AG08396 (cell line): ENCODE results near the gene CARD14.
"Not testable (repeated sequence)": the region's sequence is repeated elsewhere in the genome, so short reads cannot be mapped to it uniquely, and the experiment has no call there.

Source experiments
- DNase-seq: peaks from one replicate; pipeline ENCODE4 v3.0.0; 2012; ENCODE audit warnings: low spot score, mixed read lengths

Gene CARD14

DNA sequence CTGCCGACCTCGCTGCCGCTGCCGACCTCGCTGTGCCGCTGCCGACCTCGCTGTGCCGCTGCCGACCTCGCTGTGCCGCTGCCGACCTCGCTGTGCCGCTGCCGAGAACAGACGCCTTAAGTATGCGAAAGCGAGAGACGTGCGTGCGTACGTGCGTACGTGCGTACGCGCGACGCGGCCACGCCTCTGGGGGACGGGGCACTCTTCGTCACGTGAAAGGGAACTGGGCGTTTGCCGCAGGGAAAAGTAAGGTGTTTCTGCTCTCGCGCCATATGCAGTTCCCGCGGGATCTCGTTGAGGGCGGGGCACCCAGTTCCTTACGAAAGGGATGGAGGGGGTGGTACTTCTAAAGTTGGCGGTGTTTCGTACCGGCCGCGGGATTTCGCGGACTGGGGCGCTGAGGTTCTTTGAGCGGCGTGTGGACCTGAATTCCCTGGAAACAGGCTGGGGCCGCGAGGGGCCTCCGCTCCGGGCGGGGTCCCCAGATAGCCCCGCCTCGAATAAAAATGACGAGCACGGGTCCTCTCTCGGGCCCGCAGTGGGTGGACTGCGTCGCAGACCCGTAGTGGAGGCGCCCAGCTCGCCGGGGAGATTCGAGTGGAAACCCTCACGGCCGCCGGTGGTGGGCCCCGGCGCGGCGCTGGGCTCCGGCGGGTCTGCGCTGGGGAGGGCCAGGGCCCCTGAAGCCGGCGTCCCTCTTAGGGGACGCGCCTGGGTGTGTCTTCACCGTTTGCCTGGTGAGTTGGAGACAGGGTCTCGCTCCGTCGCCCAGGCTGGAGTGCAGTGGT is 22.6 kb upstream of the CARD14 start, which contains the start of gene EIF4A3:
TSS of gene EIF4A3 (minus strand) at position 94 of the 788 bp plus-strand sequence. CDS start 167 bp downstream, outside the sequence.
- peak; percentile 100 for DNase-seq

GRCh38 chr17:80151333-80151732 is 18.5 kb upstream of the CARD14 start:
- peak; percentile 60 for DNase-seq

- DNase-seq: no peak
Measured at GRCh38 chr17:80152081-80152702, 17.6 kb upstream of the CARD14 start.

GRCh38 chr17:80153004-80153403 is 16.8 kb upstream of the CARD14 start:
- DNase-seq: no peak

GRCh38 chr17:80154166-80154565 is 15.7 kb upstream of the CARD14 start:
- no peak for DNase-seq

DNA sequence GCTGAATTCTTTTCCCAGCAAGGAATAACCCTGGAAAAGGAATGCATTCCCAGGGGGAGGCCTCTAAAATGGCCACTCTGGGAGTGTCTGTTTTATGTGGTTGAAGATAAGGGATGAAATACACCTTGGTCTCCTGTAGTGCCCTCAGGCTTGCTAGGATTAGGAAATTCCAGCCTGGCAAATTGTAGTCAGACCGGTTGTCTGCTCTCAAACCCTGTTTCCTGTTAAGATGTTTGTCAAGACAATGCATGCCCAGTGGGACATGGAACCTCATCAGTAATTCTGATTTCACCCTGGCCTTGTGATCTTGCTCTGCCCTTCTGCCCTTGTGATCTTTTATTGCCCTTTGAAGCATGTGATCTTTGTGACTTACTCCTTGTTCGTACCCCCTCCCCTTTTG is 14.2 kb upstream of the CARD14 start:
- not testable (repeated sequence) for DNase-seq

DNA sequence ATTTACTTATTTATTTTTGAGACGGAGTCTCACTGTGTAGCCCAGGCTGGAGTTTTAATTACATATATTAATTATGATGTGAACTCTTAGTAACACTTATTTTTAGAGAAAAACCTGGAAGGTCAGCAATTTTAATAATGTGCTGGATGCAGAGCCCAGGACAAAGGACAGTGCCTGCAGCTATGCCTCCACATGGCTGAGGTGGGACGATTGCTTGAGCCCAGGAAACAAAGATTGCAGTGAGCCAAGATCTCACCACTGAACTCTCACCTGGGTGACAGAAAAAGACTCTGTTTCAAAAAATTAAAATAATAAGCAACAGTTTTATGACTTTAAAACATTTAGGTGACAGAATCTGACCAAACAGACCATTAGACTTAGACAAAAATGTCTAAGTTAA is 11.0 kb upstream of the CARD14 start:
- no peak for DNase-seq

- no peak for DNase-seq
Measured at GRCh38 chr17:80160536-80160935, 9.3 kb upstream of the CARD14 start.

DNA sequence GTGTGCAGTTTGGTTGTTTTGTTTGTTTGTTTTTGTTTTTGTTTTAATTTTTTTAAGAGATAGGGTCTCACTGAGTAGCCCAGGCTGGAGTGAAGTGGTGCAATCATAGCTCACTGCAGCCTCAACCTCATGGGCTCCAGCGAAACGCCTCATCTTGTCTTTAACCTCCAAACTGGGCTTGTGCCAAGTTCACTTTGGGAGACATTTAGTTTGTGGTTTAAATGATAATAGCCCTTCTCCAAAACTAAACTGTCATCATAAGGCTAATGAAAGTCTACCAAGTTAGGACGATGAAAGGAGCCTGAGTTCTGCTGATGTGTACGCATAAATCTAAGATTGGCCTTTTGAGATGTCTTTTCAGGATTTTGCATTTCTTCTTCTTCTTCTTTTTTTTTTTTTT is 6.5 kb upstream of the CARD14 start:
- no peak for DNase-seq

- no peak for DNase-seq
Measured at GRCh38 chr17:80164185-80164584, 5.6 kb upstream of the CARD14 start.

GRCh38 chr17:80166446-80166845 is 3.4 kb upstream of the CARD14 start:
- DNase-seq: no peak

DNA sequence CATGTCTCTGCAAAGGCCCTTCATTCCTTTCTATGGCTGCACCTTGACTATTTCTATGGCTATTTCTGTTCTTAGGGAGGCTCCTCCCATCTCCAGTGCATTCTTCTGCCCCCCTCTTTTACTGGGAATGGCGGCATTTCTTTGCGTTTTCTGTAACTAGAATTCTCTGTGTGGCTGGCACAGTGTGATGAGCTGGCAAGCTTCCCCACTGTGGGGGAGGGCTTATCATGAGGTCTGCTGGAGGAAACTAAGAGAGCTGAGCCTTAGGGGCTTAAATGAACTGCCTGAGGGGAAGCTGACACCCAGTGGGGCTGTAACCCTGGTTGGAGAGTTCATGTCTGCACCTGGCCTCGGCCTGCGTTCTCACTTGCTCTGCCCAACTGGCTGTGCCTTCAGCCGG is 1.5 kb upstream of the CARD14 start:
- peak; percentile 18 for DNase-seq

- no peak for DNase-seq
Measured at GRCh38 chr17:80169107-80169506, 723 bp upstream of the CARD14 start.

DNA sequence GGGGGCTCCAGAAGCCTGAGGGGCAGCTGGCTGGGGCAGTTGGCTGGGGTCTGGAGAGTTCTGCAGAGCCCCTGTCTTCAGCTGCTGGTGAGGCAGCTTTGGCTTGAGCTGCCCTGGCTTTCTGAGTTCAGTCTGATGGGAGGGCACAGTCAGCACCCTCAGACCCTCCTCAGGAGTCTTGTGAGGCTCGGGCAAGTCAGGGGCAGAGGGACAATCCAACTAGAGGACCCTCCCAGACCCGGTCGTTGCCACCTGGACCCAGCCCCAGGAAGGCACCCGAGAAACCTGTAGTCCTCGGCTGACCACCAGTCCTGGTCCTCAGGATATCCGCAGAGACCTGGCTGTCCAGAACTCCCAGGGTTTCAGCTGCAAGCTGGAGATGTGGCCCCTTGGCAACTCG is 1.9 kb downstream of the CARD14 start:
- DNase-seq: no peak

DNA sequence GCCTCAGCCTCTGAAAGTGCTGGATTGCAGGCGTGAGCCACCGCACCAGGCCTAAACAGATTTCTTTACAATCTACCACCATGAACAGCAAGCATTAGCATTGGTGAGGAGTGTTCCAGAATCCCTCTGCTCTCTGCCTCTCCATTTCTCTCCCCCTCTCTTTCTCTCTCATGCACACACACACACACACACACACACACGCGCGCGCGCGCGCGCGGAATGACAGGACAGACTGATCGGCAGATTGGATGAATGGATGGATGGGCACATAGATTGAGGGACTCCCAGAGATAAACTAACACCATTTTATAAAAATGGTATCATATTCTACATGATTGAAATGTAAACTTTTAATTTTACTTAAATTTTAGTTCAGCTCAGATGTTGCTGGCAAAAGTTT is 3.3 kb downstream of the CARD14 start:
- DNase-seq: no peak

DNA sequence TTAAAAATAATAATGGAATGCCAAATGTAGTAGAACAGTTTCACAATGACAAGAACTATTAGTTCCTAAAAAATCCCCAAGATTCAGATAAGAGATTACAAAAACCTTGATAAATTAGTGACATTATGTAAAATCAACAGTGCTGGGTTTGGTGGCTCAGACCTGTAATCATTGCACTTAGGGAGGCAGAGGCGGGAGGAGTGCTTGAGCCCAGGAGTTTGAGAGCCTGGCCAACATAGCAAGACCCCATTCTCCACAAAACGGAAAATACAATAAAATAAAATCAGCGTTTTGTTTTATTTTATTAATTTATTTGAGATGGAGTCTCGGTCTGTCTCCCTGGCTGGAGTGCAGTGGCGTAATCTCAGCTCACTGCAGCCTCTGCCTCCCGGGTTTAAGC is 4.1 kb downstream of the CARD14 start:
- no peak for DNase-seq

DNA sequence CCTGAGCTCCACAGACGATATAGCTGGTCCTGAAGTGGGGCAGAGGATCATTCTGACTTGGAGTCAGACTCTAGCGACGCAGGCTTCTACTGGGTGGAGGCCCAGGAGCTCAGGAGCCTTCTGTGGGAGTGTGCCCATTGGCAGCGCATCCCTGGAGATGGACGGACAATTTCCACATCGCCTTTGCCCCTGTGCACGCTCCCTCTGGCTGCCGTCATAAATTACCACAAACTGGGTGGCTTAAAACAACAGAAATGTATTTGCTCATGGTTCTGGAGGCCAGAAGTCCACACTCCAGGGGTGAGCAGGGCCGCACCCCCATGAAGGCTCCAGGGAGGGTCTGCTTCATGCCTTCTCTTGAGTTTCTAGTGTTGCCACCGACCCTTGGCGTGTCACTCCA is 6.9 kb downstream of the CARD14 start:
- DNase-seq: no peak

GRCh38 chr17:80177986-80178595 is 8.3 kb downstream of the CARD14 start:
- no peak for DNase-seq

DNA sequence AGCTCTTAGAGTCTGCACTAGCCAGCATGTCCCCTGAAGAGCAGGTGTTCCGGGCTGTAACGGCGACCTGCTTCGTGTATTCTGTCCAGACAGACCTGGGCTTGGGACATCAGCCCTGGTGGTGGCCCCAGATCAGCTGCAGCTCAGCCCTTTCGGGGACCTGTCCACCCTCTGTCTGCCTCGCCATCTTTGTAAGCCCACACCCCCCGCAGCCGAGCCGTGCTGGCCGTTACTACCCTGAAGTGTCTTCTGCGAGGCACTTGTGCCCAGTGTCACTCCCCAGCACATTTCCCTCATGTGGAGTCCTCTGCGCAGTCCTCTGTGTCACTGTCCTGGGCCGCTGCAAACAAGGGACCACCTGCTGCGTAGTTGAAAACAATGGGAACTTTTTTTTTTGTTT is 10.4 kb downstream of the CARD14 start:
- no peak for DNase-seq

GRCh38 chr17:80181431-80181830 is 11.6 kb downstream of the CARD14 start:
- no peak for DNase-seq

- DNase-seq: no peak
Measured at GRCh38 chr17:80182118-80182844, 12.5 kb downstream of the CARD14 start.

DNA sequence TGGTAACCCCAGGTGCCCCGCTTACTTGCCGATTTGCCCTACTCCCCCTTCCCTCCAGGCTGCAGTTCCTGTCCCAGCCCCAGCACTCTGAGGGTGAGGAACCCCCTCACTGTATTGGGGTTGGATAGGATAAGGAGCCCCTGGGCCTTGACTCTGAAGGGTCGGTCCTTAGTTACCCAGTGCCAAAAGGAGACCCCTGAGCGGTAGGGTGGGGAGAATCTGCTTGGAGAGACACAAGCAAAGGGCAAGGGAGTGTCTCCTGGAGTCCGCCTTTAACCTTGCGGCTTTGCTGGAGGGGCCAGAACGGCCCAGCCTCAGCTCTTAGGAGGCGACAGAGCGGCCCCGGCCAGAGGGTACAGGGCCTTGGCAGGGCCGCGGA is 13.0 kb downstream of the CARD14 start:
- no peak for DNase-seq
